SIG-M5 (cell line): ENCODE measurements around the gene NSUN4.
A peak's percentile ranks its signal among the peaks of the same experiment; 100 is the strongest.
"Not testable (repeated sequence)": the region's sequence is repeated elsewhere in the genome, so short reads cannot be mapped to it uniquely, and the experiment has no call there.

Source experiments
- DNase-seq: peaks from one replicate; lab custom pipeline; 2025; lab: John Stamatoyannopoulos, UW

NSUN4 gene

DNA sequence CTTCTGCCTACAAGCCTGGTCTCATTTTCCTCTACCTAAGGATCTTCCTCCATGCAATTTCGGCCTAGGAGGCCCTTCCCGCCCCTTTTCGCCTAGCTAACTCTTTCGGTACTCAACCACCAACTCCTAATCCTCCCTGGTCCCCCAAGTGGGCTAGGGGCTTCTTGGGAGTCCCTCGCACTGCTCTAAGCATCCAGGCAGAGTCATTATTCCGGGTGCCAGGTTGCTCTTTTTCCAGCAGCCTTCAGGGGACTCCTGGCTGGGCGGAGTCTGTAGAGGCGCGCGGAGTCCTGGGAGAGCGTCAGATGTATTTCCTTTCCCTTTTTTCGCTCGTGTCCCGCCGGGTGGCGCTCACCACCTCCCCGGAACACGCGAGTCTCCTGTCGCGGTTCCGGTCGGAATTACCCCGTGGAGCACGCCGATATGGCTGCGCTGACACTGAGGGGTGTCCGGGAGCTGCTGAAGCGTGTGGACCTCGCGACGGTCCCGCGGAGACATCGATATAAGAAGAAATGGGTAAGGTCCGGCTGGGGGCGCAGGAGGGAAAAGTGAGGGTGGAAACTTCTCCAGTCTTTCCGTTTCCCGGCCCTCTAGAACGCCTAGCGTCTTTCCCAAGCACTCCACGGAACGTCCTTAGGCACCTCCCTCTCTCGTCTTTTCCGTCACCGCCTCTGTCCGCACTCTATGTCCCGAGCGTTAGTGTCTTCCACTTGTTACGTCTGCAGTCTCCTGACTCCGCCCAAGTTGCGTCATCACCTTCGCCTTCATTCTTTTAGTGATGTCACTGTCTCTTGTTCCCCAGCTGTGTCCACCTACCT lies at the start of gene NSUN4:
Gene NSUN4 (plus strand): TSS at position 404 of the 818 bp plus-strand sequence. CDS start 20 bp downstream, at position 424.
- DNase-seq: peak; percentile 52

DNA sequence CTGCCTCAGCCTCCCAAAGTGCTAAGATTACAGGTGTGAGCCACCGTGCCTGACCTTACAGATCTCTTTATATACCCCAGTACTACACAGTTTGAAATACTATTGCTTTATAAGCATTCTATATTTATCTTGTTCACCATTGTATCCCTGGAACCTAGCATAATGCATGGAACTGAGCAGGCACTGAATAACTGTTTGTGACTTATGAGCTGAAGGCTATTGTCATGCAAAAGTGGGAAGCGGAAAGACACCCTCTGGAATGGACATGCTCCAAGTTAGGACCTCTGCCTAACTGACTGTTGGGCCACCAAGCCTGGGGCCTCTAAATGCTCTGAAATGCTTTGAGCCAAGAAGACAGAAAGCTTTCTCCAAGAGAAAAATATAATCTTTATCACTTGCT lies 45.3 kb upstream of the NSUN4 start:
- no peak for DNase-seq

- no peak for DNase-seq
These were observed 42.2 kb upstream of the NSUN4 start for GRCh38 chr1:46298387-46298786.

GRCh38 chr1:46300673-46301405 lies 39.8 kb upstream of the NSUN4 start:
- no peak for DNase-seq

GRCh38 chr1:46301406-46301807 lies 39.2 kb upstream of the NSUN4 start:
- DNase-seq: no peak

DNA sequence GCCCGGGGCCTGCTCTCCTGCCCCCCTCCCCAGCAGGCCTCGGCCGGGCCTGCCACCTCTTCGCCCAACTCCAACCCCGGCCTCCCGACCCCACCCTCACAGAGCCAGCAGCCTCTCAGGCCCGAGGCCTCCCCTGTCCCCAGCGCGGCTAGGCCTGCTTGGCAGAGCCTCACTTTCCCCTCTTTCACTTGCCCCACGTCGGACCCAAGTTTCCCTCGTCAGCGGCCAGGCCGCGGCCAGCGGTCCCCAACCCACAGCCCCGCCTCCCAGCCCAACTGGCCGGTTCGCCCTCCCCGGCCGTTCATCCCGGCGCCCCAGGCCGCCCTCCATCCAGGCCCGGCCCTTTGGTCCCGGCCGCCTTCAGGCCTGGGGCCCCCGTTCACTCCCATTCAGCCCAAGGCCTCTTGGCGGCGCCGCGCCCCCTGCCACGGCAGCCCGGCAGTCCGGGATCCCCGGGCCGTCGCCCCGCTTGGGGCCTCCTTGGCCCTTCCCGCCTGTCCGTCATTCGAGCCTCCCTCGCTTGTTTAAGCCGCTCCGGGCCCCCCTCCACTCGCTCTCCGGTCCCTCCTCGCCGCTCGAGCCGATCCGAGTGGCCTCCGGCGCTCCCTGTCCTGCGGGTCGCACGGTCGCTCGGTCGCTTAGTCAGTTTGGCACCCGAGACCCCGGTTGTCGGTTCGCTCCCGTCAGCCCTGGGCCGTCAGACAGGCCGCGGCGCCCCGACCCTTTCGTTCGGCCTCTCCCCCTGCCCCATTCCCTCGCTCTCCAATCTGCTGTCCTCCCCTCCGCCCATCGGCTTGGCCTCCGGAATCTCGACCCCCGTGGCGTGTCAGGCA lies 38.6 kb upstream of the NSUN4 start:
- no peak for DNase-seq

DNA sequence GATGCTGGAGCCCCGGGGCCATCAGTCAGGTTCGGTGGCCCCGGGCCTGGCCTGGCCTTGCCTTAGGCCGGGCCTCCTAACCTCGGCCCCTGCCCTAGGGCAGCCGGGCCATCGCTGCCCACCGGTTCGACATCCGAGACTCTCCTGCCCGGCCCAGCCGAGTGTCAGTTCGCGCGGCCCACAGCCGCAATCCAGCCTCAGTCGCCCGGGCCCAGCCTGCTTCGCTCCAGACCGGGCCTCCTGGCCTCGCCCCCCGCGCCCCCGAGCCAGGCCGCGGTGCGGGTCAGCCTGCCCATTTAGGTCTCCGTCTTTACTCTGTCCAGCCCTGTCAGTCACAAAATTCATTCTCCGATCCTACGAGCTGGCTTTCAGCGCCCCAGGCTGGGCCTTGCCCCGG lies 38.0 kb upstream of the NSUN4 start:
- no peak for DNase-seq

DNA sequence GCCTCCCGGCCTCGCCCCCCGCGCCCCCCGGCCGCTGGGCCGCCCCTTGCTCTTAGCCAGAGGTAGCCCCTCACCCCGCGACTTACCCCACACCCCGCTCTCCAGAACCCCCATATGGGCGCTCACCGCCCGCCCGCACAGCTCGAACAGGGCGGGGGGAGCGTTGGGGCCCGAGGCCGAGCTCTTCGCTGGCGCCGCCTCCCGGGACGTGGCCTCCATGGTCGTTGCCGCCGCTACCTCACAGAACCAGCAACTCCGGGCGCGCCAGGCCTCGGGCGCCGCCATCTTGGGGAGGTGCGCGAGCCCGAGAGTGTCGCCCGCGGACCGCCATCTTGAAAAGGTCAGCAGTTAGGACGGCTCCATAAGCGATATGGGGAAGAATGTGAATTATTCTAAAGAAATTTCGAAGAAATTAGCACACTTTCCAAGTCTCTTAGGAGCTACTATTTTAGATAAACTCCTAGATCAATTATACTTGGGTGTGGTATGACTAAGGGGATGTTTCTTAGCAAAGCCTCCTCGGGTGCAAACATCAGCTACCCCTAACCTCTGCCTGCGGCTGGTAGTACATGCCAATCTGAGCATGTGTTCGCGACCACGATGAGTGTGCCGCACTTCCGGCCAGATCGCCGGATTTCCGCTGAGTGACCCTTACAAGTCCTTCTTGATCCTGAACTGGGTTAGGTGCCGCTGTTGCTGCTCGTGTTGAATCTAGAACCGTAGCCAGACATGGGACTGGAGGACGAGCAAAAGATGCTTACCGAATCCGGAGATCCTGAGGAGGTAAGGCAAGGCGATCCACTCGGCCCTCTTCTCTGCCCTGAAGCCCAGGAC lies 37.4 kb upstream of the NSUN4 start, which contains the start of the genes LRRC41 and UQCRH:
Gene LRRC41 (minus strand): TSS at position 579 of the 834 bp plus-strand sequence. CDS start 294 bp downstream, at position 285.
Gene UQCRH (plus strand): TSS at position 661 of the 834 bp plus-strand sequence. CDS start 69 bp downstream, at position 730.
- DNase-seq: peak; percentile 43

DNA sequence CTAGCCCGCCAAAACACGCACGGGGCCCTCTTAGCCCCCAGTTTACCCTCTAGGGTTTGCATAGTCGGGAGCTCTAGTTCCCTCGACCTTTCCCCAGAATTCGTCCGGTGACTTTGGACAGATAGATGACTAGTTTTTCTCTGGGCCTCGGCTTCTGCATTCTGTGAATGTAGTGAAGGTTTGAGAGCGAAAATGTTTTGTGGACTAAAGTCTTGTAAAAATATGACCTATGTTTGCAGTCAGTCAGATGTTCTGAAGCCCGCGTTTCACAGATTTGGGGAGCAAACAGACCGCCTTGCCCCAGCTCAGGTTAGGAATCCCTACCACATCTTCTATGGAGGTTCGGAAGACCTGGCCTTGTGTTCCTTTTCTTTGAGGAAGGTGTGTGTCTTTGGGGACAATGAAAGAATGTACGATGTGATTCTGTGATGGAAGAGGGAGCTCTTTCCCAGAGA lies 36.7 kb upstream of the NSUN4 start:
- DNase-seq: no peak

DNA sequence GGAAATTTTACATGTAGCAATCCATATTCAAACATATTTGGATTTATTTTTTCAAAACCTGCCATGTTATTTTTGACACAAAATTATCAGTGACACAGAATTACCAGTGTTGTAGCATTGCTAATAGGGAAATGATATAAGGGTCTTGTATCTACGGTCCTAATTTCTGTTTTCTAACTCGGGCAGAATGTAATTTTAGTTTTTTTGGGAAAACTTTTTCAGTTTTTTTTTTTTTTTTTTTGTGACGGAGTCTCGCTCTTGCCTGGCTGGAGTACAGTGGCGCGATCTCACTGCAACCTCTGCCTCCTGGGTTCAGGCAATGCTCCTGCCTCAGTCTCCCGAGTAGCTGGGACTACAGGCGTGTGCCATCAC lies 34.5 kb upstream of the NSUN4 start:
- DNase-seq: no peak

DNA sequence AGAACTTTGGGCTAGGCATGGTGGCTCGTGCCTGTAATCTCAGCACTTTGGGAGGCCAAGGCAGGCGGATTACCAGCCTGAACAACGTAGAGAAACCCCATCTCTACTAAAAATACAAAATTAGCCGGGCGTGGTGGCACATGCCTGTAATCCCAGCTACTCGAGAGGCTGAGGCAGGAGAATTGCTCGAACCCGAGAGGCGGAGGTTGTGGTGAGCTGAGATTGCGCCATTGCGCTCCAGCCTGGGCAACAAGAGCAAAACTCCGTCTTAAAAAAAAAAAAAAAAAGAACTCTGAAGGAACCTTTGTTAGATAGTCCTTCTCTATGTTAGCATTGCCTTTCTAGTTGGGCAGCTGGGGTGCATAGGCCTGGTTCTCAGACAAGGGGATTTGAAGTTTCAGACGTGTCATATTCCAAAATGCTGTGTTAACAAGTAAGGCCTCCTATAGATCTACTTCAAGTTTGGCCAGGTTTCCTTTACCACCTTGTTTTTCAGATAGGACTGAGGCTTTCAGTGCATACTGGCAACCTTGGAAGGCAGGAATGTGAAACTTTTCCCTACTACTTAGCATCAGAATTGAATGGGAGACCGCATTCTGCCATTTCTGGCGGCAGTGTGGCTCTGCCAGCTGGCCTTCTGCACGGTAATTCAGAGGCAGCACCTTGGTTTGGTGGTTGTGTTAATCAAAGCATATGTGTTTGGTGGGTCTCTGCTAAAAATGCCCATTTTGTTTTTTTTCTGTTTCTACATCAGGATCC lies 31.0 kb upstream of the NSUN4 start:
- no peak for DNase-seq

DNA sequence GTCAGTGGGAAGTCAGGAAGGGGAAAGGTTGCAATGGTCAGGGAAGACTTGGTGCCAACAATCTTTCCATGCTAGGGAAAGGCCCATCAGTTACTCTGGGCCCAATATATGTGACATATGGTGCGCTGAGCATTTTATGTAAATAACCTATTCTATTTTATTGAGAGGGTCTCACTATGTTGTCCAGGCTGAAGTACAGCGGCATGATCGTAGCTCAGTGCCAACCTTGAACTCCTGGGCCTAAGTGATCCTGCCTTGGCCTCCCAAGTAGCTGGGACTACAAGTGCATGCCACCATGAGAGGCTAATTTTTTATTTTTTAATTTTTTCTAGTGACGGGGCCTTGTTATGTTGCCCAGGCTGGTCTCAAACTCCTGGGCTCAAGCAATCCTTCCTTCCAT lies 30.3 kb upstream of the NSUN4 start:
- no peak for DNase-seq

DNA sequence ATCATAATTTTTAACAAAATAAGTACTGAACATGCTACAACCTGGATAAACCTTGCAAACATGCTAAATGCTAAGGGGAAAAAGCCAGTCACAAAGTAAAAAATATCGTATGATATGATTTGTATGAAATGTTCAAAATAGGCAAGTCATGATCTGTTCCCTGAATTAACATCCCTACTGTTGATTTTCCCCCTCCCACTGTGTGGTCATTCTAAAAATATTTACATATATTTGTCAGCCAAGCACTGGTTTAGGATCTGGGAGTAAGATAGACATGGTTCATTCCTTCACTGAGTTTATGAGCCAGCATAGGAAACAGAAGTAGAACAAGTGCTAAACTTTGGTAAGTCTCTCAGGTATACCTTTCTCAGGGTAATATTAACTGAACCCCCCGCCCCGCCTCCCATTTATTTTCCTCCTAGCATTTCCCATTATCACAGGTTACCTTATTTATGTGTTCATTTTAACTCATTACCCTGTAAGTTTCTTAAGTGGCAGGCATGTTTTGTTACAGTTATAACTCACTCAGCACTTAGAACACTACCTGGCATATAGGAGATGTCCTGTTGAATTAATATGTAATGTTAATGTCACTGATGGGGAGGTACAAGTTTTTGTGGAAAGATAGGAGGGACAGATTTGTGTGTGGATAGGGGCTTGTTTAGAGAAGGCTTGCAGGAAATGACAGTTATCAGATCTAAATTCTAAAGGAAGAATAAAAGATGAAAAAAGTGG lies 24.8 kb upstream of the NSUN4 start:
- DNase-seq: no peak

DNA sequence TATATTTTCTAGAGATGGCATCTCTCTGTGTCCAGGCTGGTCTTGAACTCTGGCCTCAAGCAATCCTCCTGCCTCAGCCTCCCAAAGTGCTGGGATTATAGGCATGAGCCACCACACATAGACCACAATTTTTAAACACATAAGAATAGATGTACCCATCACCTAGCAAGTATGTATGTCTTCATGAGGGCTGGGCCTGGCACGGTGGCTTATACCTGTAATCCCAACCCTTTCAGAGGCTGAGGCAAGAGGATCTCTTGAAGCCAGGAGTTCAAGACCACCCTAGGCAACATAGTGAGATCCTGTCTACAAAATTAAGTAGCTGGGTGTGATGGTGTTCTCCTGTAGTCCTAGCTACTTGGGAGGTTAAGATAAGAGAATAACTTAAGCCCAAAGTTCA lies 23.3 kb upstream of the NSUN4 start:
- DNase-seq: no peak

DNA sequence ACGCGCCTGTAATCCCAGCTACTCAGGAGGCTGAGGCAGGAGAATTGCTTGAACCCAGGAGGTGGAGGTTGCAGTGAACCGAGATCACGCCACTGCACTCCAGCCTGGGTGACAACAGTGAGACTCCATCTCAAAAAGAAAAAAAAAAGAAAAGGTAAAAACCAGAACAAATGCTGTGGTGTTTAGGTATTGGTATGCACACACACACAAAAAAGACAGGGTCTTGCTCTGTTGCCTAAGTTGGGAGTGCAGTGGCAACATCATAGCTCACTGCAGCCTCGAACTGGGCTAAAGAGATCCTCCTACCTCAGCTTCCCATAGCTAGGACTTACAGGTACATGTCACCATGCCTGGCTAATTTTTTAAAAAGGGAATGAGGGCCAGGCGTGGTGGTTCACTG lies 21.3 kb upstream of the NSUN4 start:
- not testable (repeated sequence) for DNase-seq

DNA sequence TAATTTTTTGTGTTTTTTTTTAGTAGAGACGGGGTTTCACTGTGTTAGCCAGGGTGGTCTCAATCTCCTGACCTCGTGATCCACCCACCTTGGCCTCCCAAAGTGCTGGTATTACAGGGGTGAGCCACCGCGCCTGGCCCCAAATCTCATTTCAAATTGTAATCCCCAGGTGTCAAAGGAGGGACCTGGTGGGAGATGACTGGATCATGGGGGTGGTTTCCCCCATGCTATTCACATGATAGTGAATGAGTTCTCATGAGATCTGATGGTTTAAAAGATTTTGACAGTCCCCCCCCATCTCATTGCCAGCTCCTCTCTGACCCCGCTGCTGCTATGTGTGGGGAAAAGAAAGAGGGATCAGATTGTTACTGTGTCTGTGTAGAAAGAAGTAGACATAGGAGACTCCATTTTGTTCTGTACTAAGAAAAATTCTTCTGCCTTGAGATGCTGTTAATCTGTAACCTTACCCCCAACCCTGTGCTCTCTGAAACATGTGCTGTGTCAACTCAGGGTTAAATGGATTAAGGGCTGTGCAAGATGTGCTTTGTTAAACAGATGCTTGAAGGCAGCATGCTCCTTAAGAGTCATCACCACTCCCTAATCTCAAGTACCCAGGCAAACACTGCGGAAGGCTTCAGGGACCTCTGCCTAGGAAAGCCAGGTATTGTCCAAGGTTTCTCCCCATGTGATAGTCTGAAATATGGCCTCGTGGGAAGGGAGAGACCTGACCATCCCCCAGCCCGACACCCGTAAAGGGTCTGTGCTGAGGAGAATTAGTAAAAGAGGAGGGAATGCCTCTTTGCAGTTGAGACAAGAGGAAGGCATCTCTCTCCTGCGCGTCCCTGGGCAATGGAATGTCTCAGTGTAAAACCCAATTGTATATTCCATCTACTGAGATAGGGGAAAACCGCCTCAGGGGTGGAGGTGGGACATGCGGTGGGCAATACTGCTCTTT lies 20.4 kb upstream of the NSUN4 start:
- not testable (repeated sequence) for DNase-seq

GRCh38 chr1:46322191-46322590 lies 18.4 kb upstream of the NSUN4 start:
- DNase-seq: not testable (repeated sequence)

GRCh38 chr1:46325285-46326076 lies 15.1 kb upstream of the NSUN4 start:
- DNase-seq: not testable (repeated sequence)
